Right renal cortex interstitium (tissue), 3 donors: ENCODE measurements around the gene ZRANB1. TPM values are rescaled to one million over a fixed set of nuclear protein-coding genes. Genes with fewer than 3 reads are reported as not detected.

Experiments
- DNase-seq, 3 donors: peaks; one replicate each; pipeline ENCODE4 v3.0.0-alpha.2; 2013; ENCODE audit warnings: low read depth in 3 of 3, low spot score in 2 of 3
- polyA plus RNA-seq, 3 donors: library from polyadenylated mRNA; unstranded; fragments of 120-200 nt; gene quantifications; one replicate each; pipeline ENCODE4 v1.2.1, GENCODE V29; 2013; ENCODE audit not compliant: insufficient read length in 3 of 3

ZRANB1 gene
- polyA plus RNA-seq, 3 donors: 28.9 to 30.1 (median 29.1) TPM

DNA sequence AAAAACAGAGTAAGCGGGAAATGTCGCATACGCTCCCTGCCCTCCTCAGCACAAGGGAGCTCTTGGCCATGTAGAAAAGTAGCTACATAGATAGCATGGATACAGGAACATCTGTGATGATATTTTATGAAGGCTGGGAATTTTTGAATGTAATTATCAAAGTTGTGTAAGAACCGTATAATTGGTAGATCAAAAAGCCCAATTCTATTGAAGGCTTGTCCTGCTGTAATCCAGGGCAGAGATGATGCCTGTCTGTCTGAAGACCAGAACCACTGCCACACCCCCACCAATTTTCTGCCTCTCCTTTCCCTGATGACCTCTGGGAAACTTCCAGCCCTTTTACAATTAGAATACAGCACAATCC lies 51.4 kb downstream of the ZRANB1 start:
- DNase-seq: no peak

DNA sequence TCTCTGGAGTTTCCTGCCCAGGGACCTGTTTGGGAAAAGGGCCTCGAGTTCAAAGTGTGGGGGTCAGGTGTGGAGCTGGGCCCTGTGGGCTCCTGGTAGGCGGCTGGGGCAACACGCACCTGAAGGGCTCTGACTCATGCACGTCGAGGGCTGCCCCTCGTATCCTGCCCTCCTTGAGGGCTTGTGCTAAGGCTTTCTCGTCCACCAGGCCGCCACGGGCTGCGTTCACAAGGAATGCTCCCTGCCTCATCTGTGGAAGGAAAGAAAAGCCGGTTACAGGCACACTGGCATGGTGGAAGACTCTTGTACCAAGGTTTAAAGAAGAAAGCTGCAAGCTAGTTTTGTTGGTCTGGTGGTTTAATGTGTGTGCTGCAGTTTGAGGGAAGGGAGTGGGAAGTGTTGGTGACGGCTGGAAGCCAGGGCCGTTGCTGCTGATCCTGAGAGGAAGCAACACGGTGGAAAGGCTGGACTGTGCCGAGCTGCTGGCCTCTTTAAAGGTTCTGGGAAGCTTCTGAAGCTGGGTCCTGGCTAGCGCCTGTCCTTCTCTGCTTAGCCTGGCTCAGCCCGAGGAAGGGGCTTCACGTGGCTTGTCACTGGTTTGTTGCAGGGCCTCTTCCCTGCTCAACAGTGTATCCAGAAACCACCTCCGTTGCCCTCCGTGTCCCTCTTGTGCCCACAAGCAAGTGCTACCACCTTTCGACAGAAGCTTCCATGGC lies 52.0 kb downstream of the ZRANB1 start:
- DNase-seq: no peak

DNA sequence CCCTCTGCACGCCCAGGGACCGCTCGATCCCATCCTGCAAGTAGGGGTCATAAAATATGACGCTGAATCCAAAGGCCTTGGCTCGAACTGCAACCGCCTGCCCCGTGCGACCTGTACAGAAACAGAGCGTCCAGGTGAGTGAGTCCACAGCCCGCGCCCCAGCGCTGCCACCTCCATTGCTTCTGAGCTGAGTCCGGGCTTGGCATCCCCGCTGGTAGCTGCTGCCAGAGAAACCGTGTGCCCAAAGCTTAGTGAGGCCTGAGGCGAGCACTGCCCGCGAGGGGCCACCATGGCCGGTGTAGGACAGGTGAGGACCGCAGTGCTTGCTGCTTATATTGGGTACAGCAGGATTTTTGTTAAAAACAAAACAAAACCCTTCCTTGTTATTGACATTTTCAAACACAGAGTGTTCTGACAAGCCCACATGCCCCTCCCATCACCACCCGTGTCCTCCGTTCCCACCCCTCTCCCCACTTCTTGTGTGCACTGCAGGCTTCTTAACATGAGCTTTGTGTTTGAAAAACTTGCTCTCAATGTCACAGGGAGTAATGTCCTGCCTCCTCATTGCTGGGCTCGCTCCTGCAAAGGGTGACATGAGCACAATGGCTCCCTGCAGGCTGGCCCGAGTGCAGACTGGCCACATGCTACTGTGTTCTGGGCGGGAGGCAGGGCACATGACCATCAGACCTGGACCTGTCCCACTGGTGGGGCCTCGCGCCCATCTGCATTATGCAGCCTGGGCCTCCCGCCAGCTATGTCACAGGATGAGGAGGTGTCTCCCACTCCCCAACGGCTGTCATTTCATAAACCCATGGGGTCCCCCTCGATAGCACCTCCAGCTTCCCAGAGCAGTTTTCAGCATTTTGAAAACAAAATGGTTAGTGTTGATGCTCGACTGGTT lies 52.9 kb downstream of the ZRANB1 start:
- DNase-seq: no peak

DNA sequence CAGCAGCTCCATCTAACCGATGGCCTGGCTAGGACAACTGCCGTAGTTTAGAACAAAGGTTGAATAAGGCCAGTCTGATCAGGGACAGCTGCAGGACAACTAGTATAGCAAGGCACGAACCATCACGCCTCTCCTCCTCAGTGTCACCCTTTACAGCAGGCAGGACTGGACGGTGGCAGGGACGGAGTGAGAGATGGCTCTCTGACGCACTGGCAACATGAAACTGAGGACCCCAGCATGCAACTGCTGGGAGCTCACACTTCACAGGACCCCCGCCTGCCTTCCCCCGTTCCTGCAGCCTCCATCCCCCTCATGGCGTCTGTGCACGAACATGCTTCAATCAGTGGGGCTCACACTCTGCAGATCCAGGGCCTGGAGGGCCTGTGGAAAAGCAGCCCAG lies 53.7 kb downstream of the ZRANB1 start:
- no peak for DNase-seq

DNA sequence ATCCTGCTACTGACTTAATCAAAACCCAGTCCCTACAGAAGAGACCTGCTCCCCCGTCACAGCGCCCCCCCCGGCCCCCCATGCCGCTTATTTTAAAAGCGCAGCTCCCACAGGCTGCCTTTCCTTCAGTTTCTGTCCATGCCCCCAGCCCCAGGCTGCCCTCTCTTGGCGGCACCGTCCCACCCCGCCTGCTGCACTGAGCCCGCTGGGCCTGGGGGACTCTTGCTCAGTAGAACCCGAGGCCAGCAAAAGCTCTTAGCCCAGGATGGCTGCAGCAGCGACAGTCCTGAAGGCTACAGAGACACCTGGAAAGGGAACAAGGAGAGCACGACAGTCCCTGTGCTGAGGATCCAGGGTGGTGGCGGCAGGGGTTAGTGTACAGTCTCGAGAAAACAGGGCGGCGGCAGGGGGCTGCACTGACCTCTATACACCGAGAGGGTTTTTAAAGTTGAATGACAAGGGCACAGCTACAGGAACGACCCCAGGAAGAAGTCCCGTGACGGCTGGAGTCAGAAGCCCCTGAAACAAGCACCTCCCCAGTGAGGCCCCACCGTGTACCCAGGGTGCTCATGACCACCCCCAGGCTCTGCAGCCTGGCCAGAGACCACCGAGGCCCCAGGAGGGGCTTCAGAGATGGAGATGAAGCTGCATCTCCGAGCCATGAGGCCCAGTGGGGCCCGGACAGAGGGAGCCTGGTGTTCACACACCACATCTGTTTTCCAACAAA lies 54.4 kb downstream of the ZRANB1 start:
- DNase-seq: no peak

DNA sequence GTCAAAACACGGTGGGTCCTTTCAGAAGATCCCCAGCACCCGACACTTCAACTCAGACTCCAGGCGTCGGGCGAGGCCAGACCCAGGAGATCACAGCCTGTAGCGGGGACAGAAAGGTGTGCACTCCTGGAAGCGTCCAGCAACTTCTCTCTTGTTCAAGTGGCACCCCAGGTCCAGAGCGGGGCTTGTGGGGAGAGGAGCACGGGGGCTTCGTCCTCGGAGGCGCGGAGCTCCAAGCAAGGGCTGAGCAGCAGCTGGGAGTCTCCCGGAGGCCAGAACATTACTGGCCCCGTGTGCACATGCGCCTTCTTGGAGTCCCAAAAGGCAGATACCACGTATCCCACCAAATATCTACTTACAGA lies 54.9 kb downstream of the ZRANB1 start:
- DNase-seq: no peak

DNA sequence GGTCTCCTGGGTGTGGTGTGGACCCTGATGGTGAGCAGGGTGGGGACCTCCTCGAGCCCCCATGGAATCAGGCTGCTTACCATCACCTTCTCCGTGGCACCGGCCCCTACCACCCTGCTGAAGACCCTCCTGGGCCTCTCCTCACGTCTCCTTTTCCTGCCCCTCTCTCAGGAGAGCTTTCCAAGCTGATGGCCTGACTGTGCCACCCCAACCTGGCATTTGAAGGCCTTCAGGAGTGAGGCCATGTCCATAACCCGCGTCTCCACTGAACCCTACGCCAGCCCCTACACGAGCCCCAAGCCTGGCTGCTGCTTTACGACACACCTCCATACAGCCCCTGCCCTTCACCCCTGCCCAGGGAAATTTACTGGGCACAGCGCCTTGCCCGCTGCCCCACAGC lies 55.4 kb downstream of the ZRANB1 start:
- DNase-seq: no peak

DNA sequence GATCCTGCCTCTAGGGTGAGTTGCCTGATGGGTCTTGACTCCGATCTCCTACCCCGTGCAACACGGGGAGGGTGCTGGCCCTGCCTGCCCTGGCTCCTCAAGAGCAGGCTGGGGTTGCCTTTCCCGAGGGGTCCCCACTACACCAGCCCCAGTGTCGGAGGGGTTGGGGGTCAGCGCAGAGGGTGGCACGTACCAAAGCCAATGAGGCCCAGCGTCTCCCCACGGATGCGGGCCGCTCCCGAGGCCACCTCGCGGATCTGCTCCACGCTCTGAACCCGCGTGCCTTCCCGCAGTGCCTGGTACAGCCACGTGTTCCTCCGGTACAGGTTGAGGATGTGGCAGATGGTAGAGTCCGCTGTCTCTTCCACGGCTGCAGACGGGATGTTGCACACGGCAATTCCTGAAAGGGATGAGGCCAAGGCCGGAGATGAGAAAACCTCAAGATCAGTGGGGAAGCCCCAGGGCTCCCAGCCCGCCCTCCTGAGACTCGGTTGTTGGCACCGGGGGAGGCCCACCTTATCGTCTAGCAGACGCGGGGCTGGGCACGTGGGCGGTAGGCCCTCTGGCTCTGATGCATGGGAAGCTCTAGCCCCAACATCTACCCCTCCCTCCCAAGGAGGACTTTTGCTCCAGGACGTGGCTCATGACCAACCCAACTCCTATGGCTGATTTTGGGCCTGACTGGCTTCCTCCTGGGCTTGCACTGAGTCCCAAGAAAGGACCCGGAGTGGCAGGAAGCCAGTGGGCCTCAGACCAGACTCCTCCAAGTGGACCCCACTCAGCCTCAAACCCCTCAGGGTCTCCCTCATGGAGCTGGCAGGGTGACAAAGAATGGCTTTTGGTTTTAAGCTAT lies 56.1 kb downstream of the ZRANB1 start:
- no peak for DNase-seq

DNA sequence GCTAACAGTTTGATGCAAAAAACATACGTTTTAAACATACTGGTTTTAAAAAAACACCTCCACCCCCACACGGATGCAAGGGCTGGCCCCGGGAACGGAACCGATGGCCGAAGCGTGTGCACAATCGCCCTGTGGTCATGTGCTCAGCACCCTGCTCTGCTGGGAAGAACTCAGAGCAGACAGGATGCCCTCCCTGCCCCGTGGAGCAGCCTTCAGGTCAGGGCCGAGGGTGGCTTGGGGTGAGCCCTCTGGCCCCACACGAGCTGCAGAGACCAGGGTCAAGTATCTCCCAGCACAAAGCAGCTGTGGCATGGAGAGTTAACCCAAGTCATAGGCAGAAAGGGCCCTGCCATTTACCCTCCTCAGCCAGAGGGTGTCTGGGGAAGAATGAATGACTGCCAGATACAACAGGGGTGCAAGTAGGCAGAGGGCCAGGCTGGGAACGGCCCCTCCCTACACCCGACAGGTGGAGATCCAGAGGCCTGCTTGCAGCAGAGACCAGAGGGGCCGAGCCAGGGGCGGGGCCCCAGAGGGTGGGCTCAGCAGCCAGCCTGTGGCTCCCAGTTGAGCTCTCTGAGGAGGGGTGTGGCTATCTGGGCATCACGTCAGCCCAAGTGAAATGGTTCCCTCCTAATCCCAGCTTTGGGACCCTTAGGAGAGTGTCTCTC lies 56.8 kb downstream of the ZRANB1 start:
- DNase-seq: no peak

DNA sequence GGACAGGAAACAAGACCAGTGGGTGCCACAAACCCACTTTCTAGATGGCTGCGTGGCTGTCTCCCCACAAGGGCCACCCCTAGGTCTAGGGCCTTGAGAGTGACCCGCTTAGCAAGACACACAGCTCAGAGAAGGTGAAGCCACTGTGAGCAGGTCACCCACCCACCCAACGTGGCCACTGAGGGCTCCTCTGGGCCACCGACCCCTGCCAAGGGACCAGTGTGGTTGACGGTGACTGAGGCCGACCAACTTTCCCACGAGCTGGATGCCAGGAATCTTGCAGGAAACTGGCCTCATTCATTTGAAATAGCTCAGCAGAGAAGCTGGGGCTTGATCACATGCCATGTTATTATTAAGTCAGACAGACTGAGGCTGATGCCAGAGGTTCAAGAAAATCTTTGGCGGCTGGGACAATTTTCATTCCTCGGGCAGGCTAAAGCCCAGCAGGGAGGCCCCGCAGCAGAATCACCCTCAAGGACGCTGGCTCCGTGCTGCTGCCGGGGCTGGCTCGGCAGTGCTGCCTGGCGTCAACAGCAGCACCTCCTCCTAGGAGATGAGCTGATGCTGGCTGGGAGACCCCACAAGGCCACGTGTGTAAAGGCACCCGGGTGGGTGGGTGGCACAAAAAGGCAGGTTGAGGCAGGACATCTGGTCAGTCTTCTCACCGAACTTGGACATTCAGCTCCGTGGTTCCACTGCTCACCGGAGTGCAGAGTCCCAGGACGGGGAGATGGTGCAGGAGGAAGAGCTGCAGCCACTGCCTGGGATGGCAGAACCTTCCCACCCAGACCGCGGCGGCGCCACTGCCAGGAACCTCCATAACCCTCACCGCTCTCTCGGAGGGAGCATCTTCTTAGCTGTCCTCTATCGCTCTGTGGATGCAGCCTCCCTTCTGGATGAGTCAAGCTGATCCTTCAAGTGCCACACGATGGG lies 57.8 kb downstream of the ZRANB1 start:
- no peak for DNase-seq

DNA sequence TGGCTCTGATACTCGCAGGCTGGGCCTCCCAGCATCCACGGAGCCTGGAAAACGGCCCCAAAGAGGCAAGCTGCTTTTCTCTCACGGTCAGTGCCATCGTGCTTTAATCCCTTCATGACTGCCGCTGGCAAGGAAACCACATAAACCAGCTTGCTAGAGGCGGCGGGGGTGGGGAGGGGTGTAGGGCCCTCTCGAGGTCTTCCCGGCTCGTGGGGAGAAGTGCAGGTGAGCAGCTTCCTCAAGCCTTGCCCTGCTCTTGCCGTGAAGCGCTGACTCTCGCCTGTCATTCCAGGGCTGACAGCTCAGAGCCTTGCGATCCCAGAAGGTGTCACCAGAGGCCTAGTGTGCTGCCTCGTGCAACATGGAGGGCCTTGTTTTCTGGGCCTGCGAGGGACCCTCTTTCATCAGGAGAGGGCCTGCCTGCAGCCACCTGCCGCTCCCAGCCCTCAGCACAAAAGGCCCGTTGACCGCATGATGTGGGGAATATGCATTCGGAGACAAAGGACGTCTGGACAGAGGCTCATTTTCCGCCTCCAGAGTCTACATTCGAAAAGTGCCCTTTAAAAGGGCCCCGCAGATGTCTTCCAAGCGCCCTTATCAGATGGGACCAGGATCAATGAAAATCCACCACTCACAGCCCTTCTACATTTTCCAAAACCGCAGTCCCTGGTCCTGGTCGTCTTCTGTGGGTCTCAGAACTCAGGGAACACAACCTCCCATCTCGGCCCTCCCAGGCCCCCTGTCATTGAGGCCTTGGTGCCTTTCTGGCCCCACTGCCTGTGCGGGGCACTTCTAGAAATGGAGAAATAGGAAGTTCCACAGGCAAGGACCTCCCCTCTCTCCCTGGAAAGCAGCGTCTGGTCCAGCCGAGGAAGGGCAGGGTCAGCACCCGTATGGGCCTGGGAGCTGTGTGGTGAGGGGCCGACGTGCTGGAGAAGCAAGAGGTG lies 58.7 kb downstream of the ZRANB1 start:
- DNase-seq: no peak

DNA sequence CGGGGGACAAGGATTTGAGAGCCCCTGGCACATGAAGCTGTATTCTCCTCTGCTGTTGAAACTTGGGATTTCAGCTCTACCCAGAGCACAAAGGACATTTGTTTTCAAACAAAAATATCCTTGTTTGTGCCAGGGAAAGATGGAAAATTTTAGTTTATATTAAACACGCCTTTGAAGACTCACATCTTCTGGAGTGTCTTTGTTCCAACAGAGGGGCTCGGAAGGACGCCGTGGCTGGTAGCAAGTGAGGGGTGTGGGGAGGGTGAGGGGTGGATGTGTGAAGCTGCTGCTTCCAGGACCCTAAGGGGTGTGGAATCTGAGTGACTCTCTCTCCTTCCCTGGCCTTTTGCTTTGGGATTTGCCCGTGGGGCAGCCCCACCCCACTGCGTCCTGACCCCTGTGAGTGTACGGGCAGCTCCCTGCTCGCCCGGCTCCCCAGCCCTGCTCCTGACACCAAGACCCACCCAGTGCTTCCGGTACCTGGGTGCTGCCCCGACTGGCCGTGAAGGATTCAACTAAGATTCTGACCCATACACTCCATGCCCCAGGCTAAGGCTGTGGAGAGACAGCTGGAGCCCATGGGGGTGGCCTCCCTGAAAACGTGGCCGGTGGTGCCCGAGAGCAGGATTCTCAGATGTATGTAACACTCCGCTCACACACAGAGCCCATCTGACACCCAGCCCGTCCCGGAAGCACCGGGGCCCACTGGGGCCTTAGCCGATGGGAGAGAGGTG lies 59.6 kb downstream of the ZRANB1 start:
- no peak for DNase-seq

DNA sequence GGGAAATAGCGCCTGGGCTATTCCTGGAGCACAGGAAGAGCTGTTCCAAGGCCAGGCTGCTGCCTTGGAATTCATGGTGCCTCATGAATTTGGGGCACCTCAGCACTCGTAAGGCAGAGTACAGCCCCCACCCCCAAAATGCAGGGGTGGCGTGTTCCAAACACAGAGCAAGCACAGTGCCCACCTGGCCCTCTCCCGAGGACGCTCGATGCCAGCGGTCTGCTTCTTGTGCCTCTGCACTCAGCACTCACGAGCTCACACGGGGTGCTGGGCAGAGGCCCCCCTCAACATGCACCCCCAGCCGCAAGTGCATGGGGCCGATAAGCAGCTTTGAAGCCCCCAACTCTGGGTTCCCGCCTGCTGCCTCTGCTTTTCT lies 60.1 kb downstream of the ZRANB1 start:
- no peak for DNase-seq

DNA sequence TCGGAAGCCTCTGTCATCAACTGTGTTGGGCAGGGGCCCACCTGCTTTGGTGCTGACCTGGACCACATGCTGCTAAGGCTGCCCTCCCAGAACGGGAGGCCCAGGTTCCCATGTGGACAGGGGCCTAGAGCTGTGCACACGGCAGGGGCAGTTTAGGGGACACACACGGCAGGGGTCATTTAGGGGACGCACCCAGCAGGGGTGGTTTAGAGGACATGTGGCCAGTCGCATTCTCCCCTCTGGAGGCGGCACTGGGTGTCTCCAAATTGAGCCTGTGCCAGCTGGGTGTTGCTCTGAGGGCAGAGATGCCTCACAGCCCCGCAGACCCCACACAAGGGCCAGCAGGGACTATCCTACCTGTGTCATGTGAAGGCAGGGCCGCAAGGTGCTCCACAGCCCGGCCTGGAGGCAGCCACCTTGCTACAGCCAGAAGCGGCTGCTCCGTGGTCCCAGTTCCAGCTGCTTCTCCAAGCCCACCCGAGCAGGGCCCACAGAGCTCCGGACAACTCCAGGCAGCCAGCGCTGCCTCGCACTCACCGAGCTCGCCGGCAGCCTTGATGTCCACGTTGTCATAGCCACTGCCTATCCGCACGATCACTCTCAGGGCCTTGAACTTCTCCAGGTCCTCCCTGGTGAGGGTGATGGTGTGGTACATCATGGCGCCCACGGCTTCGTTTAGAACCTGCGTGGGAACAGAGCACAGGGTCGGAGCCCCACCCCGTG lies 60.7 kb downstream of the ZRANB1 start:
- no peak for DNase-seq

DNA sequence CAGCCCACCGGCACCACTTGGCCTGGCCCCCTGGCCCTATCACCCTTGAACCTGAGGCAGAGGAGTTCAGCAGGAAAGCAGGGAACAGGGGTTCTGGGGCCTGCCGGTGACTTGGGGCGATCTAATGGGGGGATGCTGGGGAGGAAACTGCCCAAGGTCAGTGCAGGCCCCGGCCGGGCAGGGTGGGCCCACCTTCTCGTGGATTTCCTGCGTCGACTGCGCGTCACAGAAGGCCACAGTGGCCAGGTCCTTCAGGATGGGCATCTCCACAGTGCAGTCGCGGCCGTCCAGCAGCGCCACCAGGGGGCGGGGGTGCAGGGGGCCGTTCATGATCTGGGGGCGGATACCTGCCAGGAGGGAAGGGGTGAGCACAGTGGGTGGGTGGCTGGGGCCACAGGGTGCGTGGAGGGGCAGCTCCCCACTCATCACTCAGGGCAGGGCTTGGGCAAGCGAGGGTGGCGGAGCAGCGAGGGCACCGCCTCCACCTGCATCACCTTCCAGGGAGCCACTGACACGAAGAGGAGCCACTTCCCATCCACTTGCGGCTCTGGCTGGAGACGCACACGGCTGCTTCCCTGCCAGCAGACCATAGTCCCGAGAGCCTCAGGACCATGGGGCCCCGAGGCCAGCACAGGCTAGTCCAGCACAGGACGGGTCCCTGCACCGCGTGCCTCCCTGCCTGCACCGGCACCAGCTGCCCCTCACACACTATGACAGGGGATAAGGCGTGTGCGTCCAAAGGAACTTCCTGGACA lies 61.4 kb downstream of the ZRANB1 start:
- no peak for DNase-seq

DNA sequence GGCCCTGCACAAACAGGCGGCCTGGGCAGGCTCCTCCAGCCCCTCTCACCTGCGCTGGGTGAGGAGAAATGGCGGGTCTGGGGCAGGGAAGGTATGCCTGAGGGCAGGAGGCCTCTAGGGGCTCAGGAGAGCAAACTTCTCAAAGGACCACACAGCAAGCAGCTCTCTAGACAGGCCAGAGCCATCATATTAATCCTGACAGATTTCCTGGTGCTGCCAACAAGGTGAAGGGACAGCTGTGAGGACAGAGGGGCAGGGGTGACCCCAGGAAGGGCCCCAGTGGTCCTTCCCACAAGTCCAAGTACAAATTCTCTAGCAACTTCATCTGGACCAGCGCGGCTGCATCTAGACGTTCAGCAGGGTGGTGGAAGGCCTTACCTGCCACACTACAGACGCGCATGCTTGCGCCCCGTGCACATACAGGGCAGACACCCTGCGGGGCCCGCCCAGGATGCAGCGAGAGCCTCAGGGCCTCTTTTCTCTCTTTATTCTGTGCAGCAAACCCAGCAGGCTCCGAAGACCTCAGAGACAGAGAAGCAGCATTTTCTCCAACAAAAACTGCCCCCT lies 62.1 kb downstream of the ZRANB1 start:
- DNase-seq: no peak
